Measurements from ENCODE around the gene METAP2. TPM values are rescaled to one million over a fixed set of nuclear protein-coding genes. Genes with fewer than 3 reads are reported as not detected.

METAP2 gene
- total RNA-seq, 1 donor = 92.1 TPM

- no peak for TF ChIP-seq CTCF (IDR thresholded peaks at IDR 0.05; ENCODE audit: insufficient read depth, low read length)
- DNase-seq (ENCODE audit: low read depth) = no peak
- H3K4me3 ChIP-seq (ENCODE audit: low read depth, low read length) = peak overlapping the region; percentile 65
Observed at GRCh38 chr12:95548056-95548538, 74.1 kb downstream of the METAP2 start.

DNA sequence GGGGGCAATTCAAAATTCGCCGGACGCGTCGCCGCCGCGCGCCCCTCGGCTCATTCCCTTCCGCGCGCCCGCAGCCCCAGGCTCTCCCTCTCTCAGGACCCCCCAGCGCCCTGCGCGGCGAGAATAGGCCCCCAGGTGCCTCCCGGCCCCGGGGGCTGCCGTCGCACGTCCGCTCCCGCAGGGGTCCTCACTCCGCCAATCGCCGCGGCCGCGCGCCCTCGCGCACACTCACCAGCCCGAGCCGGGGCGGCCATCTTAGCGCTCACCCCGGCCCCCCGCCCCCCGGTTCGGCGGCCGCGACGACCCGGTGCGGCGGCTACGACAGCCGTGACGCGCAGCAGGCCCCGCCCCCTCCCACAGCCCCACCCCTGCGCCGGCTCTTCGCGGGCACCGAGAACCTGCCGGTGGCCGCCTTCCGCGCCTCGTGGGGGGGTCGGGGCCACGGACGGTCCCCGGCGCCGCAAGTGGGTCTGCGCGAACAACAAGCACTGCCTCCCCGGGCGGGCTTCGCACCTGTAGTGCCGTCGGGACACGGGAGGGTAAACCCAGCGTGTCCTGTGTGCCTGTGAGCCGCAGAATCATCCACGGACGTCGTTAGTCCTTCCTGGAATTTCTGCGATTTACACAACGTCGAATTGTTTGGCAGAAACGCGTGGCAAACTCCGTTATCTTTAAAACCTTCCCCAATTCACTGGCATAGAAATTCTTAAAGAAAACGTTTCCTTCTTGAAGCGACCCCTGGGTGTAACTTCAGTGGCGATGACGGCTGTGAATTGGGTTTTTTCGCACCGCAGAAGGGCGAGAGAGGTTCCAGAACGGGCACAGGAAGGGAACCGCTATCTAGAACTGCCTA lies 74.8 kb downstream of the METAP2 start:
- peak overlapping the region; percentile 65 for H3K4me3 ChIP-seq (ENCODE audit: low read depth, low read length)
- TF ChIP-seq CTCF (IDR thresholded peaks at IDR 0.05; ENCODE audit: insufficient read depth, low read length) = no peak
- peak; percentile 21 for DNase-seq (ENCODE audit: low read depth)

GRCh38 chr12:95549392-95550084 lies 75.6 kb downstream of the METAP2 start:
- TF ChIP-seq CTCF (IDR thresholded peaks at IDR 0.05; ENCODE audit: insufficient read depth, low read length) = no peak
- DNase-seq (ENCODE audit: low read depth) = no peak
- no peak overlapping the region for H3K4me3 ChIP-seq (ENCODE audit: low read depth, low read length)

GRCh38 chr12:95551305-95551704 lies 77.4 kb downstream of the METAP2 start, which contains the start of gene USP44:
TSS of gene USP44 (minus strand) at chr12:95551476. CDS start at chr12:95534256, 17,220 bp downstream.
- H3K4me3 ChIP-seq (ENCODE audit: low read depth, low read length) = no peak within 1 kb of the TSS
- no peak for DNase-seq (ENCODE audit: low read depth)
- TF ChIP-seq CTCF (IDR thresholded peaks at IDR 0.05; ENCODE audit: insufficient read depth, low read length) = no peak

DNA sequence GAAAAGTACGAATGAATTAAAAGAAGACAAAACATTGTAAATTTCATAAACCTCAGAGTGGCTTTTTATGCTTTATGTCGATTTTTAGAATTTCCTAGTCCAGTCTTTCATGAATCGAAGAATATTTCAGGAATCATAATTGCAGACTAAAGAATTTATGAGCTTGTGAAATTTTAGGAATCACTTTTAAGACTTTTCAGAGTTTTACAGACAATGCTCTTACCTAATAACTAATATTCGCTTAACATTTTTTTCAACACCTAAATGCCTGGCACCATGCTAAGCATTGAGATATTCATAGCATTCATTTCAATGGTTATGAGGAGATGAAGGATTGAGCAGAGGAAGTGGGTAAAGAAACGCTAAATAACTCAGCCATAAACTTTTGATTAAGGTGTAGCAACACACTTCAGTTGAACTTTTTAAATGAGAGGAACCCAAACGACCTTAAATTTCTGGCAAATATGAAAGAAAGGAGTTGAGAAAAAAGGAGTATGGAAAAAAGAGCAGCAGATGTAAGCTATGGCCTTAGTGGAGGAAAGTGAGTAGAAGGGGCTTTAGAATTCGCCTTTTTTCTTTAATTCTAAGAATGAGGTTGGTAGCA lies 78.1 kb downstream of the METAP2 start:
- TF ChIP-seq CTCF (IDR thresholded peaks at IDR 0.05; ENCODE audit: insufficient read depth, low read length) = no peak
- no peak overlapping the region for H3K4me3 ChIP-seq (ENCODE audit: low read depth, low read length)
- DNase-seq (ENCODE audit: low read depth) = no peak

GRCh38 chr12:95553197-95553943 lies 79.4 kb downstream of the METAP2 start:
- no peak for DNase-seq (ENCODE audit: low read depth)
- no peak for TF ChIP-seq CTCF (IDR thresholded peaks at IDR 0.05; ENCODE audit: insufficient read depth, low read length)
- H3K4me3 ChIP-seq (ENCODE audit: low read depth, low read length) = no peak overlapping the region
